K562 treated with DMSO at 1 percent for 4 hours (cell line): ENCODE results near the gene ALDH9A1. TPM values are rescaled to one million over a fixed set of nuclear protein-coding genes. Genes with fewer than 3 reads are reported as not detected.

ENCODE experiments used
- total RNA-seq: library from RNA; unstranded; fragments of 300-600 nt; gene quantifications from 2 replicates; pipeline ENCODE4 v1.2.3, GENCODE V29; 2022; ENCODE audit not compliant: insufficient read depth

ALDH9A1 gene
- 33.1 and 44.5 TPM in 2 replicates for total RNA-seq

DNA sequence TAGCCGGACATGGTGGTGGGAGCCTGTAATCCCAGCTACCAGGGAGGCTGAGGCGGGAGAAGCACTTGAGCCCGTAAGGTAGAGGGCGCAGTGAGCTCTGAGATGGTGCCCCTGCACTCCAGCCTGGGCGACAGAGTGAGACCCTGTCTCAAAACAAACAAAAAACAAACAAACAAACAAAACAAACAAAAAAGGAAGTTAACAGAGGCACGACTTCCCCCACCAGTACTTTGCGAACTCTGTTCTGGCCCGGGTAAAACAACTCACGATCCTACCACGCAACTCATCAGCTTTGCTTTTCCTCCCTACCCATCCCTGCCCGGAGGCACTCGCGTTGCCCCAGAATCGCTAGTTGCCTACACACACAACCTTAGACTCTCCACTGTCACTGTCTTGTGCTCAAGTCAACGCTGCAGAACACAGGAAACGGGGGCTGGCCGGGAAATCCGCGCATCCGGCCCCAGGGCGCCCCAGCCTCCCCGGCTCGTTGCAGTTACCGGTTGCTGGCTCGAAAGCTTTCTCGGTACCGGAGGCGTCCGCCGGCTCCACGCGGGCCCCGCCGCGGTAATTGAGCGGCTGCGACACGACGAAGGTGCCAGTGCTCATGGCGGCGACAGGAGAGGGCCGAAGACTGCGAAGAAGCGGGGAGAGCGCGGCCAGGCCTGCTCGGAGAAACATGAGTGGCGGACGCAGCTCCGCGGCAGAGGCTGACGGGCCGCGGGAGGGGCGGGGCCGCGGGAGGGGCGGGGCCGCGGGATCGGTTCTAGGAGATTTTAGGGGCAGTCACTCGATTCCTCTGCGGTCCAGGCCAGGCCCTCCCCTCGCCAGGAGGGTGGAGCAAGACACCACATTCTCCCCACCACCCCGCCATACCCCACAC lies at the start of gene ALDH9A1:
Gene ALDH9A1, minus strand, starts transcription at position 682 of the 880 bp plus-strand sequence. Its CDS starts 4 bp downstream, at position 678.

DNA sequence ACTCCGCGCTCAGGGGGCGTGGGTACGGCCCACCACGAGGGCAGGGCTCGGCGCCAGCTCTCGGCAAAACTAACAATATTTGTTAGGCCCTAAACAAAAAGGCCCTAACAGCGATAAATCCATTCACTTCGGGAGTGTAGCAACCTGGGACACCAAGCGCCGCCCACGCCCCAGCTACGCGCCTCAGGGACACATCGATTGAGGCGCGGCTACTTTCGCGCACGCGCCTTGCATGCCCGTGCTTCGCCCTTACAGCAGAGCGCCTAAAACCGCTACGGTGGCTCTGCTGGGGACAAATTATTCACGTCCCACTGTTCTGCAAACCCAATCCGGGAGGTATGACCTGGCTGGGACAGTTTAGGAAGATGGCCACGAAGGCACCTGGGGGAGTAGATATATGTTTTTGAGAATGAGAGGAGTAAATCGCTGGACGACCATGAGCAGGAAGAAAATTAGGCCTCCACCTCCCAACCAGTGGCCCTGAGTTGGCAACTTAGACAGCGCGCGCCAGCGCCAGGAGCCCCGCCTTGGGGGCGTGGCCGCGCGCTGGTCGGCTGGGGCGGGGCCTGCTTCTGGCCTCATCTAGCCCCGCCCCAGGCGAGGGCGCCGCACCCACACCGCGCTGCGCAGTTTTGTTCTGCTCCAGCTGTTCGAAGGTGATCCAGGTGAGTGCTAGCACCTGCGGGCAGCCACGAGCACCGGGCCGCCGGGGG lies 67.6 kb downstream of the ALDH9A1 start, which contains the start of gene MGST3:
Gene MGST3, plus strand, starts transcription at position 606 of the 713 bp plus-strand sequence. CDS start 18,614 bp downstream, outside the sequence.

Other genes starting within 250 kb of the ALDH9A1 start
- not detected in 2 replicates for gene LRRC52, start 154.6 kb downstream of the ALDH9A1 start, total RNA-seq
- gene MGST3, start 67.3 kb downstream of the ALDH9A1 start, total RNA-seq: 79.3 and 97.5 TPM in 2 replicates
- gene TMCO1, start 70.3 kb upstream of the ALDH9A1 start, total RNA-seq: 90.4 and 107 TPM in 2 replicates
- gene UCK2, start 129.1 kb upstream of the ALDH9A1 start, total RNA-seq: 22.6 and 24.3 TPM in 2 replicates